Caco-2 (cell line): ENCODE data around the gene IL16. TPM values are rescaled to one million over a fixed set of nuclear protein-coding genes. Genes with fewer than 3 reads are reported as not detected.

Source experiments
- BruUV-seq: library from RNA; stranded (reverse); fragments of 400-500 nt; replicated peaks from 2 replicates; lab custom pipeline; 2021; lab: Mats Ljungman, UMichigan
- CTCF ChIA-PET: fragments of 300-600 bp; sonication (Branson Sonifier 250); formaldehyde crosslinking; loops from one replicate; lab custom pipeline; 2022; ENCODE audit warnings: antibody characterized with exemption; lab: Charles Lee
- POLR2A ChIA-PET: fragments of 300-600 bp; sonication (Branson Sonifier 250); formaldehyde crosslinking; loops from one replicate; lab custom pipeline; 2022; ENCODE audit warnings: antibody characterized with exemption; lab: Charles Lee
- DNase-seq, 2 experiments: peaks; one replicate each; pipeline versions ENCODE4 v3.0.0 to v3.0.0-alpha.2; 2020 to 2022
- H3K27me3 ChIP-seq: replicated peaks from 2 replicates; pipeline ENCODE4 v1.6.0; 2011; ENCODE audit warnings: low read length; ENCODE audit not compliant: control insufficient read depth, insufficient read depth
- H3K36me3 ChIP-seq: 2 replicates; pipeline ENCODE4 v1.5.1; 2011; ENCODE audit warnings: low read length; ENCODE audit not compliant: control insufficient read depth, insufficient read depth
- H3K4me1 ChIP-seq: fragments of 250-450 bp; sonication (Bioruptor Pico); 2 replicates; pipeline ENCODE4 v1.5.1; 2020; ENCODE audit warnings: mild to moderate bottlenecking
- H3K4me3 ChIP-seq: 2 replicates; pipeline ENCODE4 v1.5.1; 2011; ENCODE audit warnings: low read depth, mild to moderate bottlenecking, control low read depth, low read length
- H3K9me3 ChIP-seq: fragments of 250-450 bp; sonication (Bioruptor Pico); 2 replicates; pipeline ENCODE4 v1.5.1; 2020; ENCODE audit warnings: mild to moderate bottlenecking, moderate library complexity
- H3K27ac Mint-ChIP-seq: one replicate; pipeline ENCODE4 v1.8.0; 2022; ENCODE audit warnings: mixed read lengths; ENCODE audit not compliant: unreplicated experiment
- H3K27me3 Mint-ChIP-seq: one replicate; pipeline ENCODE4 v1.8.0; 2022; ENCODE audit warnings: mixed read lengths; ENCODE audit not compliant: insufficient read depth, unreplicated experiment
- H3K36me3 Mint-ChIP-seq: one replicate; pipeline ENCODE4 v1.8.0; 2022; ENCODE audit warnings: mild to moderate bottlenecking, mixed read lengths; ENCODE audit not compliant: insufficient read depth, unreplicated experiment
- H3K4me1 Mint-ChIP-seq: one replicate; pipeline ENCODE4 v1.8.0; 2022; ENCODE audit warnings: low read depth, mixed read lengths; ENCODE audit not compliant: unreplicated experiment
- H3K4me3 Mint-ChIP-seq: one replicate; pipeline ENCODE4 v1.8.0; 2022; ENCODE audit warnings: mild to moderate bottlenecking, moderate library complexity, mixed read lengths; ENCODE audit not compliant: unreplicated experiment
- H3K9me3 Mint-ChIP-seq: one replicate; pipeline ENCODE4 v1.8.0; 2022; ENCODE audit warnings: mixed read lengths; ENCODE audit not compliant: unreplicated experiment
- CTCF ChIP-seq, 2 experiments: fragments of 200-600 bp in 1 of 2; IDR thresholded peaks; 1 replicate in 1 of 2; 2 replicates in 1 of 2; pipeline versions ENCODE4 v1.5.1 to v1.8.0; 2011 to 2022; ENCODE audit warnings: antibody characterized with exemption in 1 of 2, control low read depth in 1 of 2, inconsistent platforms in 1 of 2, low read depth in 1 of 2, low read length in 1 of 2, mild to moderate bottlenecking in 1 of 2, moderate library complexity in 1 of 2; ENCODE audit not compliant: insufficient read depth in 1 of 2, severe bottlenecking in 1 of 2, unreplicated experiment in 1 of 2
- intact Hi-C: fragments of 100-400 bp; cut with micrococcal nuclease; formaldehyde crosslinking; loops from one replicate; pipeline ENCODE4 v1.10.0; 2022; ENCODE audit not compliant: unreplicated experiment
- total RNA-seq: library from RNA; stranded (reverse); gene quantifications from 2 replicates; pipeline ENCODE4 v1.2.3, GENCODE V29; 2022

The IL16 gene
- total RNA-seq, 1 experiment from 2014 or later = not detected

GRCh38 chr15:81301385-81301784 is 104.7 kb downstream of the IL16 start:
- ChIA-PET CTCF (no interaction called here), POLR2A (no interaction called here)
- DNase-seq = no peak
- H3K4me1 Mint-ChIP-seq = no peaks in the 10 kb centered on the region
- H3K9me3 ChIP-seq = no peaks in the 10 kb centered on the region
- H3K27me3 Mint-ChIP-seq = peaks cover 9% of the 10 kb centered on the region
- H3K36me3 ChIP-seq = no peaks in the 10 kb centered on the region
- no peaks in the 10 kb centered on the region for H3K4me1 ChIP-seq
- H3K27me3 ChIP-seq = no peaks in the 10 kb centered on the region; the same call in none of the 2 replicates
- BruUV-seq = no TSS peak
- TF ChIP-seq CTCF (IDR thresholded peaks at IDR 0.05; ENCODE audit: insufficient read depth in 1 of 2, low read depth in 1 of 2, low read length in 1 of 2, severe bottlenecking in 1 of 2, unreplicated experiment in 1 of 2) = no peak
- H3K9me3 Mint-ChIP-seq = no peaks in the 10 kb centered on the region
- no peak overlapping the region for H3K4me3 Mint-ChIP-seq
- no peaks in the 10 kb centered on the region for H3K36me3 Mint-ChIP-seq
- H3K4me3 ChIP-seq = no peak overlapping the region
- no peak overlapping the region for H3K27ac Mint-ChIP-seq
- intact Hi-C loops = no loop called here

- ChIA-PET CTCF (no interaction called here), POLR2A (no interaction called here)
- Mint-ChIP-seq H3K27ac (no peak overlapping the region), H3K36me3 (no peaks in the 10 kb centered on the region), H3K9me3 (no peaks in the 10 kb centered on the region), H3K4me1 (no peaks in the 10 kb centered on the region), H3K4me3 (no peak overlapping the region), H3K27me3 (peaks cover 6% of the 10 kb centered on the region)
- no peak for TF ChIP-seq CTCF (IDR thresholded peaks at IDR 0.05; ENCODE audit: insufficient read depth in 1 of 2, low read depth in 1 of 2, low read length in 1 of 2, severe bottlenecking in 1 of 2, unreplicated experiment in 1 of 2)
- no peak for DNase-seq
- intact Hi-C loops = no loop called here
- H3K36me3 ChIP-seq = no peaks in the 10 kb centered on the region
- no peak overlapping the region for H3K4me3 ChIP-seq
- no peaks in the 10 kb centered on the region; the same call in none of the 2 replicates for H3K27me3 ChIP-seq
- no peaks in the 10 kb centered on the region for H3K4me1 ChIP-seq
- BruUV-seq = no TSS peak
- H3K9me3 ChIP-seq = no peaks in the 10 kb centered on the region
These were observed 105.2 kb downstream of the IL16 start for GRCh38 chr15:81301815-81302399.

- no peak overlapping the region for H3K4me3 Mint-ChIP-seq
- intact Hi-C loops = no loop called here
- CTCF ChIA-PET = no interaction called here
- Histone ChIP-seq H3K9me3 (no peaks in the 10 kb centered on the region), H3K36me3 (no peaks in the 10 kb centered on the region), H3K4me1 (no peaks in the 10 kb centered on the region), H3K4me3 (no peak overlapping the region), H3K27me3 (no peaks in the 10 kb centered on the region; the same call in none of the 2 replicates)
- H3K9me3 Mint-ChIP-seq = no peaks in the 10 kb centered on the region
- POLR2A ChIA-PET = no interaction called here
- DNase-seq = no peak
- H3K27me3 Mint-ChIP-seq = peaks cover 4% of the 10 kb centered on the region
- H3K27ac Mint-ChIP-seq = no peak overlapping the region
- no TSS peak for BruUV-seq
- no peak for TF ChIP-seq CTCF (IDR thresholded peaks at IDR 0.05; ENCODE audit: insufficient read depth in 1 of 2, low read depth in 1 of 2, low read length in 1 of 2, severe bottlenecking in 1 of 2, unreplicated experiment in 1 of 2)
- H3K4me1 Mint-ChIP-seq = no peaks in the 10 kb centered on the region
- no peaks in the 10 kb centered on the region for H3K36me3 Mint-ChIP-seq
These were observed 106.0 kb downstream of the IL16 start for GRCh38 chr15:81302701-81303109.
